Measurements from ENCODE around the gene MICAL3. TPM values are rescaled to one million over a fixed set of nuclear protein-coding genes. Genes with fewer than 3 reads are reported as not detected.
"Not testable (repeated sequence)": the region's sequence is repeated elsewhere in the genome, so short reads cannot be mapped to it uniquely, and the experiment has no call there.

MICAL3 gene
- total RNA-seq, 1 donor from 2014 or later, result 31.2 TPM

- no peak for TF ChIP-seq CTCF (IDR thresholded peaks at IDR 0.05)
- no peaks in the 10 kb centered on the region for H3K9me3 ChIP-seq
- intact Hi-C loops (cut with DNase I), result no loop called here
- H3K4me3 ChIP-seq, result no peak overlapping the region
- no peak overlapping the region for H3K27ac ChIP-seq
- ATAC-seq (no peak), DNase-seq (no peak)
- H3K4me1 ChIP-seq, result no peaks in the 10 kb centered on the region
- no peaks in the 10 kb centered on the region for H3K36me3 ChIP-seq
- no peaks in the 10 kb centered on the region for H3K27me3 ChIP-seq
These were observed 11.8 kb downstream of the MICAL3 start for GRCh38 chr22:18012531-18012930.

- Histone ChIP-seq H3K36me3 (no peaks in the 10 kb centered on the region), H3K27me3 (no peaks in the 10 kb centered on the region), H3K27ac (no peak overlapping the region), H3K9me3 (no peaks in the 10 kb centered on the region), H3K4me1 (no peaks in the 10 kb centered on the region), H3K4me3 (no peak overlapping the region)
- TF ChIP-seq CTCF (IDR thresholded peaks at IDR 0.05), result no peak
- no peak for ATAC-seq
- no peak for DNase-seq
- intact Hi-C loops (cut with DNase I), result no loop called here
These were observed 14.1 kb downstream of the MICAL3 start for GRCh38 chr22:18010266-18010665.

GRCh38 chr22:18008136-18008535 is 16.2 kb downstream of the MICAL3 start:
- Histone ChIP-seq H3K27me3 (no peaks in the 10 kb centered on the region), H3K27ac (no peak overlapping the region), H3K4me1 (no peaks in the 10 kb centered on the region), H3K9me3 (no peaks in the 10 kb centered on the region), H3K4me3 (no peak overlapping the region), H3K36me3 (no peaks in the 10 kb centered on the region)
- no peak for TF ChIP-seq CTCF (IDR thresholded peaks at IDR 0.05)
- ATAC-seq (no peak), DNase-seq (no peak)
- intact Hi-C loops (cut with DNase I), result no loop called here

- ATAC-seq, result no peak
- Histone ChIP-seq H3K4me3 (no peak overlapping the region), H3K27ac (no peak overlapping the region), H3K4me1 (peaks cover 3% of the 10 kb centered on the region), H3K27me3 (no peaks in the 10 kb centered on the region), H3K9me3 (no peaks in the 10 kb centered on the region), H3K36me3 (no peaks in the 10 kb centered on the region)
- intact Hi-C loops (cut with DNase I), result no loop called here
- no peak for TF ChIP-seq CTCF (IDR thresholded peaks at IDR 0.05)
- no peak for DNase-seq
These were observed 19.0 kb downstream of the MICAL3 start for GRCh38 chr22:18005201-18005926.

GRCh38 chr22:18001894-18002315 is 22.5 kb downstream of the MICAL3 start:
- H3K9me3 ChIP-seq; ATAC-seq; DNase-seq; intact Hi-C loops (cut with DNase I); H3K27me3 ChIP-seq; H3K36me3 ChIP-seq: not testable (repeated sequence)
- Histone ChIP-seq H3K4me3 (peak overlapping the region; percentile 75), H3K27ac (peak overlapping the region; percentile 96), H3K4me1 (peaks cover 12% of the 10 kb centered on the region)

- DNase-seq (peak; percentile 93), ATAC-seq (peak; percentile 96)
- Histone ChIP-seq H3K27me3 (no peaks in the 10 kb centered on the region), H3K4me1 (peaks cover 12% of the 10 kb centered on the region), H3K36me3 (no peaks in the 10 kb centered on the region), H3K9me3 (no peaks in the 10 kb centered on the region), H3K27ac (peak overlapping the region; percentile 96), H3K4me3 (peak overlapping the region; percentile 75)
- TF ChIP-seq CTCF (IDR thresholded peaks at IDR 0.05), result peak; percentile 39
- intact Hi-C loops (cut with DNase I), result no loop called here
These were observed 23.1 kb downstream of the MICAL3 start for GRCh38 chr22:18001040-18001893.

Data from upper lobe of right lung (tissue), 1 donor.